Measurements from ENCODE around the gene PDE7B.

PDE7B gene

DNA sequence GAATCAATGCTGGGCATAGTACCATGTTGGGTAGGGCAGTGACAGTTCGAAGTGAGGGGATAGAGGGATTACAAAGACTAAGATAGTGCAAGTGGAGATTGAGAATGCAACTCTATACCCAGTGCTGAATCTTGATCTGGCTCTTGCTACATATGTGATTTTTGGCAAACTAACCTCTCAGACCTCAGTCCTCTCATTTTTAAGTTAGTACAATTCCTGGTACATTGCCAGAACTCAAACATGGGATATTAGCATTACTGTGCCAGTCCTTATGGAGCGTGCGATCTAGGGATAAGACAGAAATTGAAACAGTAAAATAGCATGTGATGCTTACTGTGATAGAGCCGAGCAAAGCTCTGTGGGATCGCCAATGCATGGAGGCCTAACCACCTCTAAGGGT is 210.2 kb downstream of the PDE7B start:
- in situ Hi-C loops (cut with MboI; ENCODE audit: low sequenced_read_pairs): no loop called here

- in situ Hi-C loops (cut with MboI; ENCODE audit: low sequenced_read_pairs): no loop called here
These were observed 211.6 kb downstream of the PDE7B start for GRCh38 chr6:136063096-136063495.

DNA sequence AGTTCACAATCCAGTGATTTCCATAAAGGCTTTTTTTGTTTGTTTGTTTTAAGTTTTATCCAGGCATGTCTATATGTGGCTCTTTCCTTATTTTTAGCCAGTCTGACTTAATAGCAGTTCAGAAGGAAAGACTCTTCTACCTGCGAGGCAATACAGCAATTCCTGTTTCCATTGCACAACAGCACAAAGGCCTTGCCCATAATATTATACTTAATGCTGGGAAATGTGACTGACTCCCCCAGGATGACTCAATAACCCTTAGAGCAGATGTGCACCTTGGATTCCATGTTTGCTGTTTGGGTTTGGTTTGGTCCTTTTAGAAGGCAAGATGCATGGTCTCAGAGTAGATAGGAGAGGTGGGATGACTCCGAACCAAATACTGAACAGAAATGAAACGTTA is 214.5 kb downstream of the PDE7B start:
- in situ Hi-C loops (cut with MboI; ENCODE audit: low sequenced_read_pairs): no loop called here

GRCh38 chr6:136067731-136068341 is 216.3 kb downstream of the PDE7B start:
- in situ Hi-C loops (cut with MboI; ENCODE audit: low sequenced_read_pairs): no loop called here

DNA sequence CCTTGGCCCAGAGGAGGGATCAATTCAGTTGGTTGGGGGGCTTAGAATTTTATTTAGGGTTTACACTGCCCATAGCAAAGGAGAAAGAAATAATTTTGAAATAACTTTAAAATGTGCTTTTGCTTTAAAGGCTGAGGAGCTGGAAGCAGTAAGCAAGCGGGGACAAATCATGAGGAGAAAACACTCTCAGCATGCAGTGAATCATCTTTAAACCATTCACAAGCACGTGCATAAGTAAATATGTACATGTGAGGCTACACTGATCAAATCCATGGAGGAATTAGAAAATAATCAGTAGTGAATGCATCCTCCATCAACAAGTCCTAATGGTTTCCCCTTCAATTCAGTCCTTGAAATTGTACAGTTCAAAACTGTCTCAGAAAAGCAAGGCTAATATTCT is 217.6 kb downstream of the PDE7B start:
- in situ Hi-C loops (cut with MboI; ENCODE audit: low sequenced_read_pairs): no loop called here

DNA sequence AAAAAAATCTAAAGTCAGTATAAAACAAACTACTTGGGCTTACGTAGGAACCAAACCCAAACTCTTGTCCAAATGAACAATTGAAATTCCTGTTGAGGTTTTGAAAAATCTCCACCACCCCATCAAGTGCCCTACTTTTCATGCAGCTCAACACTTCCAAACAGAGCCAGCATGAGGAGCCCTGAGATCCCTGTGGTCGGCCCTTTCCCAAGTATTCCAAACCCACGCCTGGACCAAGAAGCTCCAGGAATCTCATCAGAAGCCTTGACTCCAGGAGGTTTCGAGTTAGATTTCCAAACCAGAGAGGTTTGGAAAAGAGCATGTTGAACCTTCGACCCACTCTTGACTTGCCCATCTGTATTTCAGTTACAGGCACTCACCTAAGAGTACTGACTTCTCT is 219.3 kb downstream of the PDE7B start:
- in situ Hi-C loops (cut with MboI; ENCODE audit: low sequenced_read_pairs): no loop called here

- in situ Hi-C loops (cut with MboI; ENCODE audit: low sequenced_read_pairs): no loop called here
These were observed 221.2 kb downstream of the PDE7B start for GRCh38 chr6:136072691-136073090.

- in situ Hi-C loops (cut with MboI; ENCODE audit: low sequenced_read_pairs): no loop called here
These were observed 221.7 kb downstream of the PDE7B start for GRCh38 chr6:136073216-136073615.

GRCh38 chr6:136076496-136076895 is 225.0 kb downstream of the PDE7B start:
- in situ Hi-C loops (cut with MboI; ENCODE audit: low sequenced_read_pairs): no loop called here

DNA sequence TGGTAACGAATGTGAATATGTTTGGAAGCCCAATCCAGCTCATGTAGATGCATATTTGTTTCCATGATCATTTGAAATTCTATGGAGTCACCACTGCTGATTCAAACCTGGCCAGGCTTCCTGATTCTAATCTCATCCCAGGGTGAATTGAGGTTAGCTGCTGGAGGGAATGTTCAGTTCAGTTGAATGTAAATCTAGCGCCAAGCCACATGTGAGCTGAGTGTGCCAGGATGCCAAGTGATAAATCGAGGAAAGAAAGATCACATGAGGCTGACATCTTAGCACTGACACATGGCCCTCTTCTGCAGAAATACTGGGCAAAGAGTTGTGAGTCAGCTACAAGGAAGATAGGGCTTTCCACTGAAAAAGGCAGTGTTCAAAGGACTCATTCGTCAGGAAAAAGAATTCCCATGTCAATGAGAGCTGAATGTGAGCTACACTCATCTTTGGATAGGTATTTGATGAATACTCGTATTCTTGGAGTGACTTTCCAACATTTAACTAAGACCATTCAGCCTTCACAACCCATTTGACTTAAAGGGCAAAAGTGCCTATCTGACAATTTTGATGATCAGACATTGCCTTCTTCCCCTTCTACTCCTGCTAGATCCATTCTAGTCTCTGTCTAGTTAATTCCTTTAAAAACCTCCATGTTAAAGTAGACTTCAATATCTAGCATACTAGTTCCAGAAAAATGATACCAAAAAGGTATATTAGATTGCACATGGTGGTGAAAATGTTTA is 226.5 kb downstream of the PDE7B start:
- in situ Hi-C loops (cut with MboI; ENCODE audit: low sequenced_read_pairs): no loop called here

DNA sequence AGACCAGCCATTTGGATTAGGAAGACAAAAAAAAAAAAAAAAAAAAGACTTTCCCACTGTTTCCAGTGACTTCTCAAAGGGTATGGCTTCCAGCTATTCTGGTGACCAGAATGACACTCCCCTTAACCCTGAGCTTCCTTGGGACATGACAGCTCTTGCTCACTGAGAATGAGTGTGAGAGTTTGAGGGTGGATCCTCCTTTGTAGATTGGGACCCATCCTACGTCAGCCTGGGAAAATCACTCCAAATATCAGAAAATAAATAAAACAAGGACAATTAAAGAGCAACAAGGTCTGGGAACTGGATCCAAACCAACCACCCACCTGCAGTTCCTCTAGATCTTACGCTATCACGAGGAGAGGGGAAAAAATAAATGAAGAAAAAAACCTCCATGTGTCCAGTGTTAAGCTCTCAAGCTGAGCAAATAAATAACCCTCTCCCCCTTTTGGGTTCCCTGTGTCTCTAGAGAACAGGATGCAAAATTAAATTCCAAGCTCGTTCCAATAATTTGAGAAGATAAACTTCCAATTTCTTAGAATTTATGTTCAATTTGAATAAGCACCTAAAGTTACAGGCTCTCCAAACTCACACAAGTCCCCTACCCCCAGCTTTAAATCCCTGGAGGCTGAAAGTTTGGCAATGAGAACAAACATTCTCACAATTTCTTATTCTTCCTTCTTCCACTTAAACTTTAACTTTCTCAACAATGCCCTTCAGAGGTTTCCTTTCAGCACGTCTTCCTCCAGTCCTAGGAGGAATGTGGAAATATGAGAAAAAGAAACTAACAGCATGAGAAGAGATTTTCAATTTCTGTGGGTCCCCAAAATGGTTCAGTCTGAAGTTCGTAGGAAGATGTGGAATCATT is 228.4 kb downstream of the PDE7B start:
- in situ Hi-C loops (cut with MboI; ENCODE audit: low sequenced_read_pairs): no loop called here

GRCh38 chr6:136083540-136083939 is 232.0 kb downstream of the PDE7B start:
- in situ Hi-C loops (cut with MboI; ENCODE audit: low sequenced_read_pairs): no loop called here

GRCh38 chr6:136084403-136084802 is 232.9 kb downstream of the PDE7B start:
- in situ Hi-C loops (cut with MboI; ENCODE audit: low sequenced_read_pairs): no loop called here

GRCh38 chr6:136085370-136086115 is 234.0 kb downstream of the PDE7B start:
- in situ Hi-C loops (cut with MboI; ENCODE audit: low sequenced_read_pairs): no loop called here

DNA sequence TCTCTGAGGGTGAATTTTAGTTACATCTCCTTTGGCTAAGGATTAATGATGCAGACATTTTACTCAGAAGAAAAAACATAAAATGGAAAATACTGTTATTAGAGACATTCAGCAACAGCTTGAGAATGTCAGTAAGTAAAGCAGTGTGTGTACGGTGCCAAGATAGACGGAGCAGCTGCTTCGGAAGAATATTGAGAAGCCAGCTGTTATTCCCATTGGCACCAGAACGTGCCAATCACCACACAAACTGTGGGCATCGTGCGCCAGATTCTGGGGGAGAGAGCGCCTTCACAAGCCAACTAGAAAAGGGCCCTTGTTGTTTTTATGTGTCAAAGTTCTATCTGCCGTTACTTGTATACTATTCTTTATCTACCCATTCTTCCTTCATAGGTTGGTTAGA is 235.2 kb downstream of the PDE7B start:
- in situ Hi-C loops (cut with MboI; ENCODE audit: low sequenced_read_pairs): no loop called here

GRCh38 chr6:136087986-136088385 is 236.5 kb downstream of the PDE7B start:
- in situ Hi-C loops (cut with MboI; ENCODE audit: low sequenced_read_pairs): no loop called here

DNA sequence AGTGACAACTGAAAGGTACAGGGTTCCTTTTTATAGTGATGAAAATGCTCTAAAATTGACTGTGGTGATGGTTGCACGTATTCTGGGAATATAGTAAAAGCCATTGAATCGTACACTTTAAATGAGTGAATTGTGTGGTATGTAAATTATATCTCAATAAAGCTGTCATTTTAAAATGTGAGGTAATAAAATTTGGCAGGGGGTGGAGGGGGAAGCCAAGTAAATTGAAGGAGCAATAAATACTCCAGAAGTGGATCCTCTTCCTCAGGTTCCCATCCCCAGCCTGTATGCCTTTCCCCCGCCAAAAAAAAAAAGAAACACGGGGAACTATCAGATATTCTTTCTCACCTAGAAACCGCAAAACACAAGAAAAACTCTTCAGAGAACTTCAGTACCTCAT is 237.2 kb downstream of the PDE7B start:
- in situ Hi-C loops (cut with MboI; ENCODE audit: low sequenced_read_pairs): no loop called here

GRCh38 chr6:136089876-136090275 is 238.4 kb downstream of the PDE7B start:
- in situ Hi-C loops (cut with MboI; ENCODE audit: low sequenced_read_pairs): no loop called here

DNA sequence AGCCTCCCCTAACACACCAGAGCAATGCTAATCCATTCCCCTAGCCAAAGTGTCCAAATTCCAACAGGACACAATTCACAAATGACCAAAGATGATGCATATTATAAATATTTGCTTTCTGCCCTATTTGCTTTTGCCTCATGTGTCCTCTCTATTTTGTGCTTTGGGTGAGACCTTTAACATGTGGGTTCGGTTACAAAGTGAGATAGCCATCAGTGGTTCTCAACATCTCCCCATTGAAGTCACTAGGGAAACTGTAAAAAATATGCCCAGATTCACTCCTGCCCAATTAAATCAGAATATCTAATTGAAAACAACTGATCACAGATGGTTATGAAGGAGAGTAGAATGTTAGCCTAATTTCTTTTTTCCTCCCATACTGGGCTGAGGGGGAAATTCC is 239.4 kb downstream of the PDE7B start:
- in situ Hi-C loops (cut with MboI; ENCODE audit: low sequenced_read_pairs): no loop called here

DNA sequence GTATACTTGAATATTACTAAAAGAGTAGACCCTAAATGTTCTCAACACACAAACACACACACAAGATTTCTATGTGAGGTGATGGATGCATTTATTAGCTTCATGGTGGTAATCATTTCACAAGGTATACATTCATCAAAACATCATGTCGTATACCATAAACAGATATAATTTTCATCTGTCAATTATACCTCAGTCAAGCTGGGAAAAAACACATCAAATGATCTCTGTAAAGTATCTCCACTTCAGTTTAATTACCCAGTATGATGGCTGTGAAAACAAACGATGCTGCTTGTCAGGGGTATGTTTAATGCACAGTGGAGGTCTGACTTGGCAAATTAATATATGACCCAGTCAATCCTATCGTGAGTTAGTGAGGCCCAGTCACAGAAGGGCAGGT is 241.4 kb downstream of the PDE7B start:
- in situ Hi-C loops (cut with MboI; ENCODE audit: low sequenced_read_pairs): no loop called here

- in situ Hi-C loops (cut with MboI; ENCODE audit: low sequenced_read_pairs): no loop called here
These were observed 242.3 kb downstream of the PDE7B start for GRCh38 chr6:136093835-136094234.
